GM18517 (cell line): Measurements from ENCODE around the gene SHISAL1.

Experiments used
- ATAC-seq: cut with Tn5 transposase; IDR thresholded peaks from one replicate; pipeline ENCODE4 v1.9.1; 2021; ENCODE audit warnings: mild to moderate bottlenecking, moderate library complexity; ENCODE audit not compliant: unreplicated experiment

Gene SHISAL1

GRCh38 chr22:44197271-44197670 is 115.5 kb downstream of the SHISAL1 start:
- ATAC-seq: no peak

- no peak for ATAC-seq
Measured at GRCh38 chr22:44196731-44197131, 116.0 kb downstream of the SHISAL1 start.

DNA sequence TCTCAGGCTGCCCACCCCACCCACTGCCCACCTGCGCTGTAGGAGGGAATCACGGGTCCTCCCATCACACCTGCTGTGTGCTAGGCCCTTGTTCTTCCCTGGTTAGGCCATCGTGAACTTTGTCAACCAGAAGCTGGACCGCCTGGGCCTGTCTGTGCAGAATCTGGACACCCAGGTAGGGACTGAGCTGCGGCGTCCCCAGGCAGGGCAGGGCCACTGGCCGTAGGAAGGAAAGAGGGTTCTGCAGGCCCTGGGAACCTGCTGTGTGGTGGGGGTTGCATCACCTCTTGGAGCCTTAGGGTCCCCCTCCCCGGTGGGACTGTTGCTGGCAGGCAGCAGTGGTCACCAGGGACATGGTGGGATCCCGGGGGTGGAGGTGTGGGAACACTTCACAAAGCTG is 116.5 kb downstream of the SHISAL1 start:
- ATAC-seq: no peak

GRCh38 chr22:44195189-44195871 is 117.4 kb downstream of the SHISAL1 start:
- ATAC-seq: no peak

- ATAC-seq: no peak
Measured at GRCh38 chr22:44194569-44194968, 118.2 kb downstream of the SHISAL1 start.
